HG03565 (cell line): Measurements from ENCODE around the gene C3orf52.

Source experiments
- ATAC-seq: cut with Tn5 transposase; IDR thresholded peaks from one replicate; pipeline ENCODE4 v1.9.1; 2021; ENCODE audit warnings: mild to moderate bottlenecking, moderate library complexity; ENCODE audit not compliant: unreplicated experiment

C3orf52 gene

GRCh38 chr3:112134335-112135124 is 48.3 kb downstream of the C3orf52 start:
- ATAC-seq, result no peak

GRCh38 chr3:112136046-112136445 is 49.9 kb downstream of the C3orf52 start:
- no peak for ATAC-seq

- peak; percentile 17 for ATAC-seq
Measured at GRCh38 chr3:112136959-112137693, 50.9 kb downstream of the C3orf52 start.

- ATAC-seq, result no peak
Measured at GRCh38 chr3:112137781-112138180, 51.6 kb downstream of the C3orf52 start.

GRCh38 chr3:112138219-112138969 is 52.2 kb downstream of the C3orf52 start:
- ATAC-seq, result no peak

- no peak for ATAC-seq
Measured at GRCh38 chr3:112140584-112140983, 54.4 kb downstream of the C3orf52 start.

GRCh38 chr3:112141293-112141692 is 55.1 kb downstream of the C3orf52 start:
- ATAC-seq, result no peak

- ATAC-seq, result no peak
Measured at GRCh38 chr3:112143251-112143650, 57.1 kb downstream of the C3orf52 start.

- ATAC-seq, result no peak
Measured at GRCh38 chr3:112143689-112144088, 57.5 kb downstream of the C3orf52 start.

- no peak for ATAC-seq
Measured at GRCh38 chr3:112149136-112149535, 62.9 kb downstream of the C3orf52 start.

- ATAC-seq, result peak; percentile 94
Measured at GRCh38 chr3:112167758-112168157, 81.6 kb downstream of the C3orf52 start.
